Measurements from ENCODE around the gene GP1BA.
"Not testable (repeated sequence)": the region's sequence is repeated elsewhere in the genome, so short reads cannot be mapped to it uniquely, and the experiment has no call there.

GP1BA gene

GRCh38 chr17:4901648-4902344, 30.3 kb upstream of the GP1BA start:
- no peak for DNase-seq (ENCODE audit: low read depth)

GRCh38 chr17:4902540-4902939, 29.5 kb upstream of the GP1BA start:
- no peak for DNase-seq (ENCODE audit: low read depth)

DNA sequence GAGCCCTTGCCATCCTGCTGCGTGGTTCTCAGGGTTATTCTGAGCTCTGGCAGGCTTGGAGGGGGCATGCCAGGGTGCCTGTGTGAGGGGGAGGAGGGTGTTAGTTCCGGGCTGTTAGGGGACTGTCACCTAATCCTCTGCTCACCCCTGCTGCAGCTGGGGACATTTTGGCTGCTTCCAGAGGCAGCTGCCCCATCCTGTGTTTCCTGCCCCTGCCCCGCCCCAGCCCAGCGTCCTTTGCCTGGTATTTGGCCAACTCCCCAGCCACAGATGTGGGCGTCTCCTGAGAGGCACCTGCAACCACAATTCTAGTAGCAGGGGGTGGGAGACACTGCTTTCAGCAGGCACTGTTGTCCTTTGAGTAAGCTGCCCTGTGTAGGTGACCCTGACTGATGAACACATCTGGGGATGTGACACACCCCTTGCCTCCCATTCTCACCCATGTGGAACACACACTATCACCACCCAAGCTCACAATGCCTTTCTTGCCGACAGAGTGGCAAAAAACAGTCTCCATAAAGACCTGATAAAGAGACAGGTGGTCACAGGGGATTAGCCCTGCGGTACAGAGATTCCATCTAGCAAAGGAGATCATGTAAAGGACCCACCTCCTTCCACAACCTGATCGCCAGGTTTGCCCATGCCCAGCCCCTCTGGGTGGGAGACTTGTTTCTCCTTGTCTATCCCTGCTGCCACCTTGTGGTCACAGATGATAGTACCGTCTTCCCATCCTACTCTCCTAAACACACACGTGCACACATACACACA, 28.8 kb upstream of the GP1BA start, which contains the start of gene CHRNE:
CHRNE (minus strand) TSS at position 48 of the 768 bp plus-strand sequence; CDS start at position 13, 35 bp downstream.
- peak; percentile 60 for DNase-seq (ENCODE audit: low read depth)

DNA sequence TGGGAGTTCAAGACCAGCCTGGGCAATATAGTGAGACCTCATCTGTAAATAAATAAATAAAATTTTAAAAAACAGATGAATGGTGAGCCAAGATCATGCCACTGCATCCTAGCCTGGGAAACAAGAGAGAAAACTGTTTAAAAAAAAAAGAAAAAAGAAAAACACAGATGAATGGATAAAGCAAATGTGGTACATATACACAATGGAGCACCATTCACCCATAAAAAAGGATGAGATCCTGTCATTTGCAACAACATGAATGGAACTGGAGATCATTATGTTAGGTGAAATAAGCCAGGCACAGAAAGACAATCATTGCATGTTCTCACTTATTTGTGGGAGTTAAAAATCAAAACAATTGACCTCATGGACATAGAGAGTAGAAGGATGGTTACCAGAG, 25.4 kb upstream of the GP1BA start:
- DNase-seq (ENCODE audit: low read depth) = not testable (repeated sequence)

GRCh38 chr17:4908301-4908700, 23.8 kb upstream of the GP1BA start:
- DNase-seq (ENCODE audit: low read depth) = no peak

GRCh38 chr17:4908711-4909496, 23.2 kb upstream of the GP1BA start:
- peak; percentile 55 for DNase-seq (ENCODE audit: low read depth)

DNA sequence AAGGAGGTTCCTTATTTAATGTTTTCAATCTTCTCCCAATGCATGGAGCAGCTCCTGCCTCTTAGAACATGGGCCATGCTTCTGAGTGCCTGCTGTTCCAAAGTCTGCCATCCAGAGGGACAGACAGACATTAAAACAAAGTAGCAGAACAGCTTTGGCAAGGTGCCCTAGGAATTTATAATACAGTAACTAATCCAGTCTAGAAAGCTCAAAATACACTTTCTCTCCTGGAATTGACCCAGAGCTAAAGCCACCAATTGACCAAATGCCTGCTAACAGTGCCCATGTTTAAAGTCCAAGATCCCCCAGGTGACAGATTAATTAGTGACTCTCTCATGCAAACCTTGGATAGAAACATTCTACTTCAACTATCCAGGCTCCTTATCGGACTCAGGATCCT, 18.1 kb upstream of the GP1BA start:
- no peak for DNase-seq (ENCODE audit: low read depth)

DNA sequence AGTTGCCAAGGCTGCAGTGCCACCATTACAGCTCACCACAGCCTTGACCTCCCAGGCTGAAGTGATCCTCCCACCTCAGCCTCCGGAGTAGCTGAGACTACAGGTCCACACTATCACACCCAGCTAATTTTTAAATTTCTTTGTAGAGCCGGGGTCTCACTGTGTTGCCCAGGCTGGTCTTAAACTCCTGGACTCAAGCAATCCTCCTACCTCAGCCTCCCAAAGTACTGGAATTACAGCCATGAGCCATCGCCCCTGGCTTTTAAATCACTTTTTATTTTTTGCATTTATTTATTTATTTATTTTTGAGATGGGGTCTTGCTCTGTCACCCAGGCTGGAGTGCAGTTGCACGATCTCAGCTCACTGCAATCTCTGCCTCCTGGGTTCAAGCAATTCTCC, 17.5 kb upstream of the GP1BA start:
- not testable (repeated sequence) for DNase-seq (ENCODE audit: low read depth)

GRCh38 chr17:4919511-4920047, 12.5 kb upstream of the GP1BA start:
- no peak for DNase-seq (ENCODE audit: low read depth)

DNA sequence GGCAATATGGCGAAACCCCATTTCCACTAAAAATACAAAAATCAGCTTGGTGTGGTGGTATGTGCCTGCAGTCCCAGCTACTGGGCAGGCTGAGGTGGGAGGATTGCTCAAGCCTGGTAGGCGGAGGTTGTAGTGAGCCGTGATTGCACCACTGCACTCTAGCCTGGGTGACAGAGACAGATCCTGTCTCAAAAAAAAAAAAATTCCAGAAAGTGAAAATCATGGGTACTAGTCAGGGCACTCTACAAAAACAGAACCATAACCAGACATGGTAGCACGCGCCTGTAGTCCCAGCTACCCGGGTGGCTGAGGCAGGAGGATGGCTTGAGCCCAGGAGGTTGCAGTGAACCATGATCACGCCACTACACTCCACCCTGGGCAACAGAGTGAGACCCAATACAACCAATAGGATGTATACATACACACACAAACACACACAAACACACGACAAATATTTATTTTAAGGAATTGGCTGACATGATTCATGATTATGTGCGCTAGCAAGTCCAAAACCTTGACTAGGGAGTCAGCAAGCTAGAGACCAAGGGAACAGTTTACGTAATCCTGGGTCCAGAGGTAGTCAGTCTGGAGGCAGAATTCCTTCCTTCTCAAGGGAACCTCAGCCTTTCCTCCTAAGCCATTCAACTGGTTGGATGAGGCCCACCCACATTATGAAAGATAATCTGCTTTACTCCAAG, 11.6 kb upstream of the GP1BA start:
- no peak for DNase-seq (ENCODE audit: low read depth)

DNA sequence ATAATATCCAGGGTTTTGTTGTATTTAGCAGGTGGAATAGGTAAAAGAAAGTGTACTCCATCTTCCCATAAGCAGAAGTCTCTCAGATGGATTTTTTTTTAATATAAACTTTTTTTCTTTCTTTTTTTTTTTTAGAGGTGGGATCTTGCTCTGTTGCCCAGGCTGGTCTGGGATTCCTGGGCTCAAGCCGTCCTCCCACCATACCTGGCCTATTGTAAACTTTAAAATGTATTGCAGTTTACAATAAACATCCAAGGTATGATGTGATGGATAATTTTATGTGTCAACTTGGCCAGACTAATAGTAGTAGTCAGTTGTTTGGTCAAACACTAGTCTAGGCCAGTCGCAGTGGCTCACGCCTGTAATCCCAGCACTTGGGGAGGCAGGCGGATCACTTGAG, 10.8 kb upstream of the GP1BA start:
- no peak for DNase-seq (ENCODE audit: low read depth)

- DNase-seq (ENCODE audit: low read depth) = not testable (repeated sequence)
These were observed 5.3 kb upstream of the GP1BA start for GRCh38 chr17:4926577-4927335.

GRCh38 chr17:4928881-4929280, 3.2 kb upstream of the GP1BA start:
- DNase-seq (ENCODE audit: low read depth) = no peak

GRCh38 chr17:4932756-4933155, 679 bp downstream of the GP1BA start:
- DNase-seq (ENCODE audit: low read depth) = no peak

DNA sequence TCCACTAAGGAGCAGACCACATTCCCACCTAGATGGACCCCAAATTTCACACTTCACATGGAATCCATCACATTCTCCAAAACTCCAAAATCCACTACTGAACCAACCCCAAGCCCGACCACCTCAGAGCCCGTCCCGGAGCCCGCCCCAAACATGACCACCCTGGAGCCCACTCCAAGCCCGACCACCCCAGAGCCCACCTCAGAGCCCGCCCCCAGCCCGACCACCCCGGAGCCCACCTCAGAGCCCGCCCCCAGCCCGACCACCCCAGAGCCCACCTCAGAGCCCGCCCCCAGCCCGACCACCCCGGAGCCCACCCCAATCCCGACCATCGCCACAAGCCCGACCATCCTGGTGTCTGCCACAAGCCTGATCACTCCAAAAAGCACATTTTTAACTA, 1.6 kb downstream of the GP1BA start:
- no peak for DNase-seq (ENCODE audit: low read depth)

- DNase-seq (ENCODE audit: low read depth) = no peak
These were observed 2.3 kb downstream of the GP1BA start for GRCh38 chr17:4934173-4934979.

DNA sequence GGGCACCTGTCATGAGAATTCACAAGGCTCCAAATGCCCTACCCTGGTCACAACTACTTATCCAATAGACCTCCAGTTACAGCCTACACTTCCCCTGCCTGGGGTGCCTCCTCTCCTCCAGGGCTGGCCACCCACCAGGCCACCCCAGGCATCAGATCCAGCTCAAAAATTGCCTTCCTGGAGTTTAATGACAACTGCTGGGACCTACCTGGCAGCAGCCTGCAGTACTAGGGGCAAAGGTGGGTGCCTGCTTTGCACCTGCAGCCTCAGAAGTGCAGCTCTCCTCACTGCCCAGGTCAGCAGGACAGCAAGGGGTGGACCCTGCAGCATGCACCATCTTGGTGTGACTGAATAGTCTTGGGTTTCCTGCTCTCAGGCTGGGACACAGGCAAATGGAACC, 3.6 kb downstream of the GP1BA start:
- DNase-seq (ENCODE audit: low read depth) = no peak

DNA sequence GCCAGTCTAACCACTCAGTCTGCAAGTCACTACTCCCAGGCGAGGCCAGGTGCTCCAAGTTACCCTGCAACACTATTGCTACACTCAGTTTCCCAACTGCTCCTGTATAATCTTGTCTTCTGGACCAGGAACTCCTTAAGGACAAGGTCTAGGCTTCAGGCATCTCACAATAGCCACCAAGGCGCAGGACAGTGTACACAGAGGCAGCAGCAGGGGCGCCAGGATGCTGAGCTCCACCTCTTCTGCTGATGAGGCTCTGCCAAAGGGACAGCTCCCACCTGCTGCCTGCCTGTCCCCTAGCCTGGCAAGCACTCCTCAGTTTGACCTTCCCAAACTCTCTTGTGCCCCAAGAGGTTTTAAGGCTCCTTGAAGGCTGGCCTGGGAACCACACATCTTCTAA, 4.4 kb downstream of the GP1BA start:
- DNase-seq (ENCODE audit: low read depth) = no peak

GRCh38 chr17:4937553-4937952, 5.5 kb downstream of the GP1BA start:
- no peak for DNase-seq (ENCODE audit: low read depth)

DNA sequence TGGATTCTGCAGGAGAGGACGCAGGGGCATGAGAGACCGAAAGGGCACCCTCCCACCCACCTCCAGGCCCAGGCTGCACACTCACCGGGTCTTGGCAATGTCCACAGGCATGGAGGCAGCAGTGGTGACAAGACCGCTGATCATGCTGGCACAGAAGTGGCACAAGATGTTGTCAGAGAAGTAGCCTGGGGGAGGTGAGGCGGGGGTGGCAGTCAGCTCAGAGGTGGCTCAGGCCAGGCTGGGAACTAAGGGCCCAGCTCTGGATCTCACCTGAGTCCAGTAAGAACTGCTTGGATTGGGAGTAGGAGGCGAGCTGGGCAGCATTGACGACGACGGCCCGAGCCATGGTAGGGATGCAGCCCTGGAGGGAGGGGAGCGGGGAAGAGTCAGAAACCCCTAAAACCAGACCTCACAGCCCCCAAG, 6.0 kb downstream of the GP1BA start:
- DNase-seq (ENCODE audit: low read depth) = no peak

All from activated T-cell treated with anti-CD3 and anti-CD28 coated beads for 1 hour (primary cell).